ENCODE measurements around the gene DLEC1.
"Not testable (repeated sequence)": the region's sequence is repeated elsewhere in the genome, so short reads cannot be mapped to it uniquely, and the experiment has no call there.

The DLEC1 gene

DNA sequence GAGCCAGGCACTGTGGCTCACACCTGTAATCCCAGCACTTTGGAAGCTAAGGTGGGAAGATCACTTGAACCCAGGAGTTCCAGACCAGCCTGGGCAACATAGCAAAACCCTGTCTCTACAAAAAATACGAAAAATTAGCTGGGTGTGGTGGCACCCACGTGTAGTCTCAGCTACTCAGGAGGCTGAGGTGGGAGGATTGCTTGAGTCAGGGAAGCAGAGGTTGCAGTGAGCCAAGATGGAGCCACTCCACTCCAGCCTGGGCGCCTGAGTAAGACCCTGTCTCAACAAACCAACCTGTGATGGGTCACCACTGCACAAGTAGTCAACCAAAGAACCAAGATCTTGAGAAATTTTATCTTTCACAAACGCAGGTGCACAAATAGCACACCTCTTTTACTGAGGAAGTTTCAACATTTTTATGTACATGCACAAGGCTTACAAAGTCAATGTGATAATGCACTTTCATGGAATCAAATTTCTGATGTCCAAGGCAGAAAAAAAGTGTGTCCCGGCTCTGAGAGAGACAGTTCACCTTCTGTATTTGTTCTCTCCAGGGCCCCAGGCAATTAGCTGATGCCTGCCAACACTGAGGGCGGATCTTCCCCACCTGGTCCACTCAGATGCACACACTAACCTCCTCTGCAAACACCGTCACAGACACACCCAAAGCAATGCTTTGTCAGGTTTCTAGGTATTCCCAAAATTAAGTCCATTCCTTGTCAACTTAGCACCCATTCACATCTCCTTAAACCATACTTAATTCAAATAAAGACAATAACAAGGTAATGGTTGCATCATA lies 85.5 kb downstream of the DLEC1 start:
- DNase-seq = no peak

DNA sequence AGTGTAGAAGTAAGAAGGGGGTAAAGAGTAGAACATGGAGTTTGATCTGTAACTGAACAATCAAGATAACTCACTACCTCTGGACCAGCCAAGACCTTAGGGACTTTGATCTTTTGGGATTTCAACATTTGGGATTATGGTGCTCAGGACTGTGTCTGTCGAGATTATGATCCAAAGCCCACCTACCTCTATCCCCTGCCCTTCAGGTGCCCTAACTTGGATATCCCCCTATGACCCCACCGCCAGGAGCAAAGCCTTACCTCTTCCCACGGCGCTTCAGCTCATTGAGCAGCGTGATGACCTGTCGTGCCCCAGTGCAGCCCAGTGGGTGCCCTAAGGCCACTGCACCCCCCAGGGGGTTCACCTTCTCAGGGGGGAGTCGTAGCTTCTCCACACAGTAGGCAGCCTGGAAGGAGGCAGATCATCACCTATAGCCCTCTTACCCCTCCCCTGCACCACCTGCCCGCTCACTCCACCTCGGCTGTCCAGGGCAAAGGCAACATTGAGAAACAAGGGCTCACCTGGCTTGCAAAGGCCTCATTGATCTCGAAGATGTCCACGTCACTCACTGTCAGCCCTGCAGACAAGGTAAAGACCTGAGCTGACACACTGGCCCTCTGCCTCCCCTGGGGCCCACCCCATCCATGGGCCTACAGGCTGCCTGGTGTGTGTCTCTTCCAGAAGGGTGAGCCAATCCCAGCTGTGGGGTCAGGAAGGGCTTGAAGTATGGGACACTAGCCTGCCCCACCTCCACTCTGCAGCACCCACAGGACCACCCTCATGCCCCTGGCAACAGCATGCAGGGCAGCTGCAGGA lies 86.5 kb downstream of the DLEC1 start:
- no peak for DNase-seq

DNA sequence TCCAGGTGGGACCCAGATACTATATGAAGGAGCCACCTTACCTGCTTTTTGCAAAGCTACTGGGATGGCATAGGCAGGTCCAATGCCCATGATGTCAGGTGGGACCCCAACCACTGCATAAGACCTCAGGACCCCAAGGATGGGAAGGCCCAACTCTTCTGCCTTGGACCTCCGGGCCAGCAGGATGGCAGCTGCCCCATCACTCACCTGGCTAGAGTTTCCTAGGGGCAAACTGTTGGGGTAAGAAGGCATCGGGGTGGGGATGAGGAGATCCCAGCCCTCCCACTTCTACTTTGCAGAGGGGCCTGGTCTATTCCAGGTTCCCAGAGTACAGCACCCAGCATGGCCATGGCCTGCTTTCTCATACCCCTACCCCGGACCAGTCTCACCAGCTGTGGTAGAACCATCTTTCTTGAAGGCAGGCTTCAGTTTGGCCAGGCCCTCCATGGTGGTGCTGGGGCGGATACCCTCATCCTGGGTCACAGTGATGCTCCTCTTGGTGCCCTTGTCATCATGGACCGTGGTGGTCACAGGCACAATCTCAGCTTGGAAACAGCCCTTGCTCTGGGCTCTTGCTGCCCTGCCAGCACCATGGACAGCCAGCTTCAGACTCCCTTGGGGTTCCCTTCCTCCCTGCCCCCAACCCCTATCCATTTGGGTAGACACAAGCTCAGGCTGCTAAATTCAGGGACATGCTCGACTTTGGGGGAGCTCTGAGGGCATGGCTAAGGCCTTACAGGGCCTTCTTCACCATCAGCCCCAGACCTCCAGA lies 87.3 kb downstream of the DLEC1 start:
- DNase-seq = no peak

DNA sequence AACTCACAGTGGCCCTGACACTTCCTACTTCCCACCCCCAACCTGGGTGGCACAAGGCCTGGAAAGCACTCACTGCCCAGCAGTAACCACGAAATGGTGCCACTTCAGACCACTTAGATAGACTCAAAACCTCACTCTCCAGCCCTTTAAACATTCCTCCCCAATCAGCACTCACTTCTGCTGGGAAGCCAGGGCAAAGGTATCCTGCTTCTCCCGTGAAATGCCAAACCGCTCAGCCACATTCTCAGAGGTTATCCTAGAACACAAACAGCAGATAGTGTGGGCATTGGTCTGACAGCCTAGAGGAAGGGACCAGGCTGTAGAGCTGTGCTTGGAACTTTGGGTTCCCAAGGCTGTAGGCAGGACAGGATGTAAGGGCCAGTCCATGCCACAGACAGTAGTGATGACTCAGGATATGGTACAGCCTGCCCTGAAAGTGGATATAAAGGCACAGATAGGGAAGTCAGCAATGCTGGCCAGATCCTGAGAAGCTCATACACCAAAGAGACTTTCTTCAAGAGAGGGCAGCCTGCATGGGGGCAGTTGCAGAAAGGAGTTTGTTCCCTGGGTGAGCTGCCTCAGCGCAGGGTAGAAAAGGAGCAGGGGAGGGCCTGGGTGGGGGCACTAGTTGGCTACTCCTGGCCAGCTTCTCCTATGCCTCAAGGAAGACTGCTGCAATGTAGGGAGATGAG lies 88.7 kb downstream of the DLEC1 start:
- no peak for DNase-seq

DNA sequence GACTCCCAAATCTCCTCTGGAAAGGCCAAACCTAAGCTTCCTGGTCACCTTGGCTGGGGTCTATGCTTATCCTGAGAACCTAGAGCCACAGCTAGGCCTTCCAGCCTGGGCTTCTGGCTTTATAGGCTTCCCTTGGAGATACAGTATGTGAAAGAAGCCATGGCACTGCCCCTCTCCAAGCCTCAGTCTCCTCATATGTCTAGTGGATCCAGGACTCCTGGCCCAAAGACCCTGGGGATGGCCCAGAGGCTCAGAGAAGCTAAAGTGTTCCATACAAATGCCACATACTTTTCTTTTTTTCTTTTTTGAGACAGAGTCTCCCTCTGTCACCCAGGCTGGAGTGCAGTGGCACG lies 89.3 kb downstream of the DLEC1 start:
- no peak for DNase-seq

DNA sequence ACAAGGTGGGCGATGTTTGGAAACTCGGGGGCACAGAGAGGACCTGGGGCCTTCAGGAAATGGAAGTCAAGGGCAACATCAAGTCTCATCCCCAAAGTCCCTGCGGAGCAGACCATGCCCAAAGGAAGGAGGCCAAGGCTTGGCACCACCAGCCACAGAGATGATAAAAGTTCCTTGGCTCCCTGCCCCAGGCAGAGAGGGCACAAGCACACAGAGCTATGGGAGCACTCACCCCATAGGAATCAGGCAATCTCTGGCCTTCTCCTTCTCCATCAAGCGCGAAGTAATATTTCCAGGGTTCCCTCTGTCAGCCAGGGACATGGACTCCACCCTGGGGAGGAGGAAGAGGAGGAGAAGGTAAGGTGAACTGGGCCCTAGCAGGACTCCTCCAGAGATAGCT lies 90.0 kb downstream of the DLEC1 start:
- DNase-seq = no peak

DNA sequence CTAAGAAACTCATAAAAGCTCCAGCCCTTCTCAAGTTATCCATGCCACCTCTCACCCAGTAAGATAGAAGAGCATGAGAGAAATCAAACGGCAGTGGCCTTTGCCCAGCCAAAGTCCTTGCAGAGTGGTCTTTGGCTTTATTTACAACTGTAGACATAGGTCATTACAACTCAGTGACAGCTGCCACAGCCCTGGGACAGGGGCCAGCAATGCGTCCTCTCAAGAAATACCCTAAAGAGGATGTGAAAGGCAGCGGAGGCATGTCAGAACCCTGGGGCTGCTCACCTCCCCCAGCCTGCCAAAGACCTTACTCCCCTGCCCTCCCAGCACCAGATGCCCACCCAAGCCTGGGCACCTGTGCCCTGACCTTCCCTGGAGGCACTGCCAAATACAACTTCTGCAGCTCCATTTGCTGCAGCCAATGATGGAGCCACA lies 91.6 kb downstream of the DLEC1 start:
- no peak for DNase-seq

DNA sequence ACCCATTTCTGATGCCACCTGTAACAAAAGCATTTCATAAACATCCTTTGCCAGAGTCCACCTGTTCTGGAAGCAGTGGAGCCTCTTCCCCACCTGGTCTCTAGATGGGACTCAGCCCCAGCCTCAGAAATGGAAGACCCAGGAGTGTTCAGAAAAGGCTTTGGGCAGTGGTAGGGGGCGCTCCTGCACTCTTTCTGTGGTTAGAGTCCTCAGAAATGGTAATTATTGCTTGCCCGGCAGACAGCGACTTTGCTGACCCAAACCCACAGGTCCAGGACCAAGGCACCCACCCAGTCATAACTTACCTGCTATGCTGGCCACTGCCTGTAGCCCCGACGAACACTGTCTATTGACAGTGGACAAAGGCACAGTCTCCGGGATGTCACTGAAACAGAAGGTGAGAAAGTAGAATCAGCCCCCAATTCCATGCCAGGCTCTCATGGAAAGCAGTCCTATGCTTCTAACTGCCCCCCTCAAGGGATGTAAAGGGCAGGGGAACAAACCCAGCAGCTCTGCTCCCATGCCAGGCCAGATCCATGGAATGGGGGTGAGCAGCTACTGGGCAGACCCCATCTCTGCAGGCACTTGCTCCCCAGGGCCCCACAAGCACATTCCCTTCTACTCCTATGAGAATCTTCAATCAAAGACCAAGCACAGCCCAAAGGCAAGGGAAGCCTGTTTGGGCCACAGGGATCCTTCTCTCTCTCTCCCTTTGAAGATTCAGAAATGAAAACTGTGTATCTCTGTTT lies 92.8 kb downstream of the DLEC1 start:
- no peak for DNase-seq

DNA sequence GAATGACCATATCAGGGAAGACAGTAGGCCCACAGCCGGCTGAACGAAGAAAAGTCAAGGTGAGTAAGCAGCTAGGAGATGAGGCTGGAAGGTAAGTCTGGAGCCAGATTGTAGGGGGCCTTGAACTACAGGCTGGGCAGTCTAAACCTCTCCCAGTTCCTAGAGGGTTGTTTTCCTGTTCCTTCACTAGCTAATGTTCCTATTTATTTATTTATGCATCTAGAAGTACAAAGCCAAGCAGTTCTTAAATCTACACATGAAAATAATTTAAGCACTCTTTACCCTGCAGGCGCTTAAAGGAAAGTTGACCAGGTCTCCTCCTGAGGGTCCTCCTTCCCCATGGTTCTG lies 94.2 kb downstream of the DLEC1 start:
- DNase-seq = no peak

DNA sequence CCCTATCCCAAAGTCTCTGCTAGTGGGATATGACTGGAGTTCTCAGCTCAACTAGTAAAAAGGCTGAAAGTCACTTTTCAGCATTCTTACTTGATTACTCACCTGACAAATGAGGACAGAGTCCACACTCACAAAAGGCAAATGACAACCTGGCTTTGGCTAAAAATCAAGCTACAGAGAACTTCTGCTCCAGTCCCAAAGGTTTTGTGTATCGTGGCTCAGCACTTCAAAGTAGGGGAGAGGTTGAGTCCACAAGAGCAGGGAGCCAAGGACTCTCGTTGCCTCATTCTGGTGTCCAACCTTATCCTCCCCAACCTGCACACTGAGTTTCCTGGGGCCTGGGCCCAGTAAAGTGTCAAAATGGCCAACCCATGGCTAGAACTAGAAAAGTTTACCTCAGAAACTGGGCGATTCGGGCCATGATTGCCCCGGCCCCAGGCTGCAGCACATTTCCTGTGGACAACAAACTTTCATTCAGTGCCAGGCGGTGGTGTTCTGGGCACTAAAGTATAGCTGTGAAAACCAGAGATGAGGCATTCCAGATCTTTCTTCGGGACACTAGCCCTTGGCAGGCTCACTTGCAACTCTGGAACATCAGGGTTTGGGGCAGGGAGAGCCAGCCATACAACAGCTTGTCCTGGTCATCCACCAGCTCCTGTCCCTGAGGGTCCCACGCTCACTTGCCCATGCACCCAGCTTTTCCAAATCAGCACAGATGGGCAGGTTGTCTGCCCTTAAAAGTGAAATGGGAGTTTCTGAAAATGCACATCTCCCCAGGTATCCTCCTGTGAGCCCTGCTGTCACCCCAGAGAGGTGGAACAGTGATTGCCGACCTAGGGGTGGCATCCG lies 94.8 kb downstream of the DLEC1 start:
- DNase-seq = no peak

DNA sequence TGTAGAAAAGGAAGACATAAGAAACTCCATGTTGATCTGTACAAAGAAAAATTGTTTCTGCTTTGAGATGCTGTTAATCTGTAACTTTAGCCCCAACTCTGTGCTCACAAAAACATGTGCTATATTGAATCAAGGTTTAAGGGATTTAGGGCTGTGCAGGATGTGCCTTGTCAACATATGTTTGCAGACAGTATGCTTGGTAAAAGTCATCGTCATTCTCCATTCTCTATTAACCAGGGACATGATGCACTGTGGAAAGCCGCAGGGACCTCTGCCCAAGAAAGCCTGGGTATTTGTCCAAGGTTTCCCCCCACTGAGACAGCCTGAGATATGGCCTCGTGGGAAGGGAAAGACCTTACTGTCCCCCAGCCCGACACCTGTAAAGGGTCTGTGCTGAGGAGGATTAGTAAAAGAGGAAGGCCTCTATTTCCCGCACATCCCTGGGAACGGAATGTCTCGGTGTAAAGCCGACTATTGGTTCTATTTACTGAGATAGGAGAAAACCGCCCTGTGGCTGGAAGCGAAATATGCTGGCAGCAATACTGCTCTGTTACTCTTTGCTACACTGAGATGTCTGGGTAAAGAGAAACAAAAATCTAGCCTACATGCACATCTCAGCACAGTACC lies 95.6 kb downstream of the DLEC1 start:
- DNase-seq = not testable (repeated sequence)

DNA sequence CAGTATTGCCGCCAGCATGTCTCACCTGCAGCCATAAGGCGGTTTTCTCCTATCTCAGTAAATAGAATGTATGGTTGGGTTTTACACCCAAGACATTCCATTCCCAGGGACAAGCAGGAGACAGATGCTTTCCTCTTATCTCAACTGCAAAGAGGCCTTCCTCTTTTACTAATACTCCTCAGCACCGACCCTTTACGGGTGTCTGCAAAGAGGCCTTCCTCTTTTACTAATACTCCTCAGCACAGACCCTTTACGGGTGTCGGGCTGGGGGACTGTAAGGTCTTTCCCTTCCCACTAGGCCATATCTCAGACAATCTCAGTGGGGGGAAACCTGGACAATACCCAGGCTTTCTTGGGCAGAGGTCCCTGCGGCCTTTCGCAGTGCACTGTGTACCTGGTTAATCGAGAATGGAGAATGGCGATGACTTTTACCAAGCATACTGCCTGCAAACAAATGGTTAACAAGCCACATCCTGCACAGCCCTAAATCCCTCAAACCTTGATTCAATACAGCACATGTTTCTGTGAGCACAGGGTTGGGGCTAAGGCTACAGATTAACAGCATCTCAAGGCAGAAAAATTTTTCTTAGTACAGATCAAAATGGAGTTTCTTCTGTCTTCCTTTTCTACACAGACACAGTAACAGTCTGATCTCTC lies 96.7 kb downstream of the DLEC1 start:
- not testable (repeated sequence) for DNase-seq

DNA sequence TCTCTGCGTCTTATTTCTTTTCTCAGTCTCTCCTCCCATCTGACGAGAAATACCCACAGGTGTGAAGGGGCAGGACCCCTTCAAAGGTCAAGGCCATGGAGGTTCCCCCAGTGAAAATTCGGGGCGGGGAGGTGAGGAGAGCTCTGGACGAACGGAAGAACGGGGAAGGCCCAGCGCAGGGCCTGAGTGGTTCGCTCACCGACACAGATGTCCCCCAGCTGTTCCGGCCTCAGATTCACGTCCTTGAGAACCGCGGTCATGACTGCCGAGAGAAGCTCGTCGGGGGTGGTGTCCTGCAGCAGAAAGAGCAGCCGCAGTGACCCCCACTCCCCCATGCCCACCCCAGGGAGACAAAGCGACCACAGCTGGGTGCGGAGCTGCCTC lies 97.4 kb downstream of the DLEC1 start:
- DNase-seq = no peak

DNA sequence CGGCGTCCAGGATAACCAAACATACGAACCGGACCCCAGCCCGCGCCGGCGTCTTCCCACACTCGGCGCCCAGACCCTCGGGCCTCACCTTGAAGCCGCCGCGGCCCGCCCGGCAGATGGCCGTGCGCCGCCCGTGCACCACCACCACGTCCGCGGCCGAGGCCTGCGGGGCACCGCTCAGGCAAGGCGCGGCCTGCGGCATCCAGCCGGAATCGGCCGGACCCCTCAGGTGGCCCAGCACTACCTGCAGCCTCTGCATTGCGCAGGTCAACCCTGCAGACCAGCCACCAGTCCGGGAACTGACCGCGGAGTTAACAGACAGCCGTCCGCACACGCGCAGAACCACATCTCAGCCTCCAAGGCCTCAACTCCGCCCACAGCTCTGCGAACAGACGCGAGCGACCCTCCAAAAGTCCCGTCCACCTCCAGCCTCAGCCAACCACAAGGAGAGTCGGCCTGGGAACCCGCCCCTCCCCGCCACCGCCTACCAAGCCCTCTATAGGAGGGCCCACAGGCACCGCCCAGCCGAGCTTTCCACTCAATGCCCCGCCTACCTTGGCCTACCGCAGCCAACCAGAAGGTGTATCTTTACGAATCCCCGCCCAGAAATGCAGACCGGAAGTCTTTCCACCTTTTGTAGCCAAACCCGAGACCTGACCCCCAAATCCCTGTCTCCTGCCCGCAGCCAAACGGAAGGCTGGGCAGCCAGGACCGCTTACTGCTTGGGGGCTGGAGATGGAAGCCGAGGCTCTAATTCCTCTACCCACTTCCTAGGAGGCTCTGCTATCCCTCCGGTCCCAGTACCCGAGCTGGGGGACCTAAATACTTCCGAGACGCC lies 98.0 kb downstream of the DLEC1 start, which contains the start of gene ACAA1:
TSS of gene ACAA1 (minus strand) at position 351 of the 838 bp plus-strand sequence. CDS start at position 259, 92 bp downstream.
- peak; percentile 85 for DNase-seq

DNA sequence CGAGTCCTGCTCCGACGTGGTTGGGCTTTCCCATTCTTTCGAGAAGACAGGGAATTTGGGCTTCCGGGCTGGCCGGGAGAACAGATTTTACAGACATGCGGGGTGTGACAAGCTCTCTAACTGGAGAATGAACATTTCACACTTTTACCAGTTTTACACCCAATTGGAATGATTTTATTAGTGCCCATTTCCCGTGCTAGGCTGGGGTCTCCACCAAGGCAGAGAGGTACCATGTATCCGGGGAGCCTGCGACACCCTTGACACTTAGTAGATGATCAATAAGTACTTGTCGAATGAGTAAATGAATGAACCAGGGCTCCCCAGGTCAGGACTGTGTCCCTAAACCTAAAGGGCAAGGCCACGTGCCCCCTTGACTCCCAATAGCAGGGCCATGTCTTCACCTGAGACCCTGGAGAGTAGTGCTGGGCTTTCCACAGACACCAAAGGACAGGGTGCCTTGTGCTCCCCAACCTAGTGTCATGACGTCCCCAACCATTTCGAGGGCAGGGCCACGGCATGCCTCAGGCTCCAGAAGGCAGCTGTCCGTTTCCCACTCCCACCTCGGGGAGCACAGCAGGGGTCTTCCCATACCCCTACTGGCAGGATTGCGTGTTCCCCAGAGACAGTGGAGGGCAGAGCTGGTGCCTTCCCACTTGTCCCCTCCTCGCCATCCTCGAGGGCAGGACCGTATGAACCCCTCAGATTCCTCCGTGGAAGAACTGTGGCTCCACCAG lies 98.8 kb downstream of the DLEC1 start:
- DNase-seq = no peak

DNA sequence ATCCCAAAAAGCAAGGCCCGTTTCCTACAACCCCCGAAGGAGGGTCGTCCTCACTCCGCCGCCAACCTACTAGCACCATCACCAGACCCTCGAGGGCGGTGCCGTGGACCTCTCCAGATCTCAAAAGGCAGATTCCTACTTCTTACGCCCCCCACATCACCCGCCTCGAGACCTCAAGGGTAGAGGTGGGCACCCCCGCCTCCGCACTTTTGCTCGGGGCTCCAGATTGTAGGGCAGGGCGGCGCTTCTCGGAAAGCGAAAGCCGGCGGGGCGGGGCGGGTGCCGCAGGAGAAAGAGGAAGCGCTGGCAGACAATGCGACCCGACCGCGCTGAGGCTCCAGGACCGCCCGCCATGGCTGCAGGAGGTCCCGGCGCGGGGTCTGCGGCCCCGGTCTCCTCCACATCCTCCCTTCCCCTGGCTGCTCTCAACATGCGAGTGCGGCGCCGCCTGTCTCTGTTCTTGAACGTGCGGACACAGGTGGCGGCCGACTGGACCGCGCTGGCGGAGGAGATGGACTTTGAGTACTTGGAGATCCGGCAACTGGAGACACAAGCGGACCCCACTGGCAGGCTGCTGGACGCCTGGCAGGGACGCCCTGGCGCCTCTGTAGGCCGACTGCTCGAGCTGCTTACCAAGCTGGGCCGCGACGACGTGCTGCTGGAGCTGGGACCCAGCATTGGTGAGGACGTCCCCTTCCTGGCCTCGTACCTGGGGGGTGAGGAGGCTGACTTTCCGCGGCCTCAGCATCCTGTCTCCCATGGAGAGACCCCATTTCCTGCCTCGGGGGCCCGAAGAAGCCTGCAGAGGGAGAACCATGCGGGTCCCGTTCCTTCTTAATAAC lies 99.6 kb downstream of the DLEC1 start, which contains the start of gene MYD88:
TSS of gene MYD88 (plus strand) at position 313 of the 842 bp plus-strand sequence. CDS start at position 353, 40 bp downstream.
- no peak for DNase-seq

DNA sequence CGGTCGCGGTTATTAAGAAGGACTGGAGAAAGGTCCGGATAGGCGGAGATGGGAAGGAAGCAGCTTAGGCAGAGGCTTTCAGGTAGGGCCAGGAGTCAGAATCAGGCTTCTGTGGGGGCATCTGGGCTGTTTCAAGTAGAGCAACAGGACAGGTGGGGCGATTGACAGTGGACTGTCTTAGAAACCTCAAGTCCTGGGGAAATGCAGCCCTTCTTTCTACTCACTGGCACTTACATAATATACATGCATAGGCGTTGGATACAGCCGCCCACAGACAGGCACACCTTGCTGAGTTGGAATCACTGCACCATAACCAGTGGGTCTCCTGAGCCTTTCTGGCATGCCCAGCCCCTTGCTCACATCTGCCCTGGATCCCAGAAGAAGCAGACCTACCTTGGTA lies 100.2 kb downstream of the DLEC1 start:
- no peak for DNase-seq

All from NCI-H2081 treated with DMSO at 0.1 percent for 48 hours (cell line).